ENCODE data around the gene FRS3.
A peak's percentile ranks its signal among the peaks of the same experiment; 100 is the strongest.

DNA sequence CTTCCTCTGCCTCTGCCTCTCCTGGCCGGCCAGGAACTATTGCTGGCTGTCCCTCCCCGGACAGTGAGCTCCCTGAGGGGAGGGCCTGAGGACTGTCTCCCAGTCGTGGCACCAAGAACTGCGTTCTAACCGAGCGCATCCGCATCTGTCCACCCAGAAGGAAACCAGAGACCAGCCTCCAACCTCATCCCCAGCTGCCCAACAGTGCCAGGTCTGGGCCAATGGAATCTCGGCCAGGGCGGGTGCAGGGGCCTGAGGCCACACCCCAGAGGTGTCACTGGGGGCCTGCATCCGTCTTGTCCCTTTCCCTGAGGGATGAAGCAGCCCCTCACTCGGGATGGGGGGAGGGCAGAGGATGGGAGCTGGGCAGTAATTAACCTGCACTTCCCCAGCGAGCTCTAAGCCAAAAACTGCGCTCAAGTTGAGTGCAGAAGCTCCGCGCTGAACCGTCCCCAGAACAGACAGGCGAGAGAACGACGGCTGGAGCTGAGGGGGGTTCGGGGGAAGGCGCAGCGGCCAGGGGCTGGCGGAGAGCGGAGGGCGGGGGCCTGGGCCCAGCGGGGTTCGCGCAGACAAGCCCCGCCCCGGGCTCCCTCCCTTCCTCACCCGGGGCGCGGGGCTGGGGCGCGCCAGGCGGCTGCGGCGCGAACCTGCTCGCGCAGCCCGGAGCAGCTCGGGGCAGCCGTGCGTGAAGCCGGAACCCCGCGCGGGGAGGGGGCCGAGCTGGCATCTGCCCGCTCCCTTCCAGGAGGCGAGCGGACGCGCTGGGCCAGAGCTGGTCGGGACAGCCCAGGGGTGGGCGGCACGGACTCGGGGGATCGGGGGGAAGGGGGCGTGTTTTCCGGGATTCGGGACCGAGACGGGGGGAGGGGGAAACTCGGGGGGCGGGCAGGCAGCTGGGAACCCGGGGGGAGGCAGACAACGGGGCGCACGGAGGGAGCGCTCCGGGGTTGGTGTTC, 45.7 kb downstream of the FRS3 start:
- peak; percentile 34; the same call in 1 of the 2 replicates for TF ChIP-seq CTCF (conservative IDR thresholded peaks at IDR 0.05; ENCODE audit: low read length)
- no peak for TF ChIP-seq EZH2phosphoT487 (IDR thresholded peaks at IDR 0.05; ENCODE audit: borderline replicate concordance, low read depth, low read length)
